ENCODE results near the gene BCAP29. TPM values are rescaled to one million over a fixed set of nuclear protein-coding genes. Genes with fewer than 3 reads are reported as not detected.
"Not testable (repeated sequence)": the region's sequence is repeated elsewhere in the genome, so short reads cannot be mapped to it uniquely, and the experiment has no call there.

The BCAP29 gene
- total RNA-seq, 1 donor from 2014 or later, result 114 TPM

GRCh38 chr7:107613948-107614347 is 33.9 kb downstream of the BCAP29 start:
- DNase-seq (no peak), ATAC-seq (no peak)
- intact Hi-C loops (cut with micrococcal nuclease), result no loop called here

- no peak for DNase-seq
- intact Hi-C loops (cut with micrococcal nuclease), result no loop called here
- ATAC-seq, result no peak
Measured at GRCh38 chr7:107614425-107614824, 34.4 kb downstream of the BCAP29 start.

- ATAC-seq (no peak), DNase-seq (no peak)
- intact Hi-C loops (cut with micrococcal nuclease), result no loop called here
Measured at GRCh38 chr7:107615910-107616680, 36.0 kb downstream of the BCAP29 start.

GRCh38 chr7:107622429-107622828 is 42.4 kb downstream of the BCAP29 start:
- ATAC-seq (peak; percentile 57), DNase-seq (no peak)
- intact Hi-C loops (cut with micrococcal nuclease), result no loop called here

- ATAC-seq, result no peak
- intact Hi-C loops (cut with micrococcal nuclease), result no loop called here
- DNase-seq, result no peak
Measured at GRCh38 chr7:107622894-107623293, 42.8 kb downstream of the BCAP29 start.

GRCh38 chr7:107627002-107627401 is 47.0 kb downstream of the BCAP29 start:
- ATAC-seq, result no peak
- intact Hi-C loops (cut with micrococcal nuclease), result no loop called here
- no peak for DNase-seq

GRCh38 chr7:107628461-107629064 is 48.5 kb downstream of the BCAP29 start:
- DNase-seq (no peak), ATAC-seq (no peak)
- intact Hi-C loops (cut with micrococcal nuclease), result no loop called here

GRCh38 chr7:107630342-107630741 is 50.3 kb downstream of the BCAP29 start:
- ATAC-seq, result no peak
- intact Hi-C loops (cut with micrococcal nuclease), result no loop called here
- no peak for DNase-seq

GRCh38 chr7:107631588-107632491 is 51.8 kb downstream of the BCAP29 start:
- intact Hi-C loops (cut with micrococcal nuclease), result no loop called here
- DNase-seq, result no peak
- ATAC-seq, result no peak

- no peak for ATAC-seq
- DNase-seq, result no peak
- intact Hi-C loops (cut with micrococcal nuclease), result no loop called here
Measured at GRCh38 chr7:107632492-107632865, 52.4 kb downstream of the BCAP29 start.

GRCh38 chr7:107638594-107638993 is 58.5 kb downstream of the BCAP29 start:
- DNase-seq, result no peak
- ATAC-seq, result no peak

GRCh38 chr7:107639070-107639469 is 59.0 kb downstream of the BCAP29 start:
- DNase-seq; intact Hi-C loops (cut with micrococcal nuclease); ATAC-seq: not testable (repeated sequence)

More at GRCh38 chr7:107638594-107638993, 58.5 kb downstream of the BCAP29 start:
- intact Hi-C loops (cut with micrococcal nuclease), result no loop called here

GRCh38 chr7:107641676-107642075 is 61.6 kb downstream of the BCAP29 start:
- no peak for ATAC-seq
- intact Hi-C loops (cut with micrococcal nuclease), result no loop called here
- DNase-seq, result no peak

GRCh38 chr7:107642501-107642900 is 62.5 kb downstream of the BCAP29 start:
- no peak for ATAC-seq
- no peak for DNase-seq
- intact Hi-C loops (cut with micrococcal nuclease), result no loop called here

- intact Hi-C loops (cut with micrococcal nuclease), result no loop called here
- no peak for DNase-seq
Measured at GRCh38 chr7:107643407-107643806, 63.4 kb downstream of the BCAP29 start.

GRCh38 chr7:107643938-107644308 is 63.9 kb downstream of the BCAP29 start:
- ATAC-seq (no peak), DNase-seq (no peak)
- intact Hi-C loops (cut with micrococcal nuclease), result loop anchor here (1.0 kb wide), 1 partner anchor 34 kb away; no protein-coding TSS in a partner anchor

More at GRCh38 chr7:107643407-107643806, 63.4 kb downstream of the BCAP29 start:
- no peak for ATAC-seq

- intact Hi-C loops (cut with micrococcal nuclease), result loop anchor here (1.0 kb wide), 1 partner anchor 34 kb away; no protein-coding TSS in a partner anchor
- peak; percentile 41 for ATAC-seq
Measured at GRCh38 chr7:107644309-107644974, 64.4 kb downstream of the BCAP29 start.

GRCh38 chr7:107652642-107653041 is 72.6 kb downstream of the BCAP29 start:
- DNase-seq (no peak), ATAC-seq (no peak)
- intact Hi-C loops (cut with micrococcal nuclease), result no loop called here

More at GRCh38 chr7:107644309-107644974, 64.4 kb downstream of the BCAP29 start:
- no peak for DNase-seq

- intact Hi-C loops (cut with micrococcal nuclease), result no loop called here
- ATAC-seq, result no peak
- DNase-seq, result no peak
Measured at GRCh38 chr7:107658467-107658866, 78.4 kb downstream of the BCAP29 start.

Data from left ventricle myocardium superior (tissue), 1 donor.